Measurements from ENCODE around the gene GPR62.

Gene GPR62

GRCh38 chr3:51943451-51944391 lies 11.5 kb upstream of the GPR62 start:
- H3K36me3 ChIP-seq (replicated peaks), result peaks cover 6% of the 10 kb centered on the region
- no peaks in the 10 kb centered on the region for H3K27me3 ChIP-seq (ENCODE audit: low read depth)
- no peaks in the 10 kb centered on the region for H3K9me3 ChIP-seq
- in situ Hi-C loops (cut with MboI; ENCODE audit: low sequenced_read_pairs), result no loop called here
- H3K4me1 ChIP-seq, result peaks cover 10% of the 10 kb centered on the region
- no peak overlapping the region for H3K4me3 ChIP-seq
- peak in 1 of 2 experiments; percentile 6 for DNase-seq (ENCODE audit: low spot score in 2 of 2)

- H3K4me3 ChIP-seq, result no peak overlapping the region
- in situ Hi-C loops (cut with MboI; ENCODE audit: low sequenced_read_pairs), result no loop called here
- H3K36me3 ChIP-seq (replicated peaks), result no peaks in the 10 kb centered on the region
- peaks cover 10% of the 10 kb centered on the region for H3K4me1 ChIP-seq
- DNase-seq (ENCODE audit: low spot score in 2 of 2), result no peak
- no peaks in the 10 kb centered on the region for H3K27me3 ChIP-seq (ENCODE audit: low read depth)
- no peaks in the 10 kb centered on the region for H3K9me3 ChIP-seq
Measured at GRCh38 chr3:51944451-51945021, 10.6 kb upstream of the GPR62 start.

GRCh38 chr3:51945031-51945840 lies 9.9 kb upstream of the GPR62 start:
- H3K27me3 ChIP-seq (ENCODE audit: low read depth), result no peaks in the 10 kb centered on the region
- H3K4me1 ChIP-seq, result peaks cover 10% of the 10 kb centered on the region
- H3K36me3 ChIP-seq (replicated peaks), result no peaks in the 10 kb centered on the region
- in situ Hi-C loops (cut with MboI; ENCODE audit: low sequenced_read_pairs), result no loop called here
- H3K9me3 ChIP-seq, result no peaks in the 10 kb centered on the region
- DNase-seq (ENCODE audit: low spot score in 2 of 2), result no peak
- H3K4me3 ChIP-seq, result no peak overlapping the region

- Histone ChIP-seq H3K36me3 (replicated peaks) (no peaks in the 10 kb centered on the region), H3K4me1 (peaks cover 10% of the 10 kb centered on the region), H3K9me3 (no peaks in the 10 kb centered on the region), H3K27me3 (ENCODE audit: low read depth) (no peaks in the 10 kb centered on the region), H3K4me3 (no peak overlapping the region)
- in situ Hi-C loops (cut with MboI; ENCODE audit: low sequenced_read_pairs), result no loop called here
- DNase-seq (ENCODE audit: low spot score in 2 of 2), result no peak
Measured at GRCh38 chr3:51945926-51946705, 9.1 kb upstream of the GPR62 start.

GRCh38 chr3:51946796-51947195 lies 8.4 kb upstream of the GPR62 start:
- H3K27me3 ChIP-seq (ENCODE audit: low read depth), result no peaks in the 10 kb centered on the region

GRCh38 chr3:51947215-51947900 lies 7.8 kb upstream of the GPR62 start:
- Histone ChIP-seq H3K27me3 (ENCODE audit: low read depth) (no peaks in the 10 kb centered on the region), H3K36me3 (replicated peaks) (no peaks in the 10 kb centered on the region), H3K9me3 (no peaks in the 10 kb centered on the region), H3K4me3 (no peak overlapping the region), H3K4me1 (peaks cover 7% of the 10 kb centered on the region)
- DNase-seq (ENCODE audit: low spot score in 2 of 2), result no peak
- in situ Hi-C loops (cut with MboI; ENCODE audit: low sequenced_read_pairs), result no loop called here

More at GRCh38 chr3:51946796-51947195, 8.4 kb upstream of the GPR62 start:
- no peaks in the 10 kb centered on the region for H3K36me3 ChIP-seq (replicated peaks)
- no peak overlapping the region for H3K4me3 ChIP-seq
- no peaks in the 10 kb centered on the region for H3K9me3 ChIP-seq
- peaks cover 10% of the 10 kb centered on the region for H3K4me1 ChIP-seq
- no peak for DNase-seq (ENCODE audit: low spot score in 2 of 2)
- in situ Hi-C loops (cut with MboI; ENCODE audit: low sequenced_read_pairs), result no loop called here

GRCh38 chr3:51948016-51948580 lies 7.1 kb upstream of the GPR62 start:
- peaks cover under 1% of the 10 kb centered on the region; the same call in 1 of the 2 replicates for H3K4me1 ChIP-seq
- H3K9me3 ChIP-seq, result no peaks in the 10 kb centered on the region
- no peaks in the 10 kb centered on the region for H3K36me3 ChIP-seq (replicated peaks)
- no peak overlapping the region for H3K4me3 ChIP-seq
- H3K27me3 ChIP-seq (ENCODE audit: low read depth), result no peaks in the 10 kb centered on the region
- no peak for DNase-seq (ENCODE audit: low spot score in 2 of 2)
- in situ Hi-C loops (cut with MboI; ENCODE audit: low sequenced_read_pairs), result no loop called here

GRCh38 chr3:51949121-51949520 lies 6.1 kb upstream of the GPR62 start:
- in situ Hi-C loops (cut with MboI; ENCODE audit: low sequenced_read_pairs), result no loop called here
- no peak overlapping the region for H3K4me3 ChIP-seq
- no peaks in the 10 kb centered on the region for H3K9me3 ChIP-seq
- no peaks in the 10 kb centered on the region for H3K36me3 ChIP-seq (replicated peaks)
- H3K27me3 ChIP-seq (ENCODE audit: low read depth), result no peaks in the 10 kb centered on the region
- H3K4me1 ChIP-seq, result no peaks in the 10 kb centered on the region
- DNase-seq (ENCODE audit: low spot score in 2 of 2), result no peak

- no peaks in the 10 kb centered on the region for H3K4me1 ChIP-seq
- in situ Hi-C loops (cut with MboI; ENCODE audit: low sequenced_read_pairs), result no loop called here
Measured at GRCh38 chr3:51950899-51951298, 4.3 kb upstream of the GPR62 start.

GRCh38 chr3:51953445-51953844 lies 1.7 kb upstream of the GPR62 start:
- H3K27me3 ChIP-seq (ENCODE audit: low read depth), result no peaks in the 10 kb centered on the region
- in situ Hi-C loops (cut with MboI; ENCODE audit: low sequenced_read_pairs), result no loop called here
- no peak for DNase-seq (ENCODE audit: low spot score in 2 of 2)

More at GRCh38 chr3:51950899-51951298, 4.3 kb upstream of the GPR62 start:
- Histone ChIP-seq H3K4me3 (no peak overlapping the region), H3K9me3 (no peaks in the 10 kb centered on the region), H3K27me3 (ENCODE audit: low read depth) (no peaks in the 10 kb centered on the region), H3K36me3 (replicated peaks) (no peaks in the 10 kb centered on the region)
- DNase-seq (ENCODE audit: low spot score in 2 of 2), result no peak

GRCh38 chr3:51954105-51954504 lies 1.1 kb upstream of the GPR62 start:
- Histone ChIP-seq H3K27me3 (ENCODE audit: low read depth) (no peaks in the 10 kb centered on the region), H3K9me3 (no peaks in the 10 kb centered on the region), H3K36me3 (replicated peaks) (peaks cover 2% of the 10 kb centered on the region), H3K4me1 (no peaks in the 10 kb centered on the region), H3K4me3 (no peak overlapping the region)
- DNase-seq (ENCODE audit: low spot score in 2 of 2), result no peak
- in situ Hi-C loops (cut with MboI; ENCODE audit: low sequenced_read_pairs), result no loop called here

More at GRCh38 chr3:51953445-51953844, 1.7 kb upstream of the GPR62 start:
- Histone ChIP-seq H3K4me1 (no peaks in the 10 kb centered on the region), H3K4me3 (no peak overlapping the region), H3K36me3 (replicated peaks) (no peaks in the 10 kb centered on the region; the same call in none of the 2 replicates), H3K9me3 (no peaks in the 10 kb centered on the region)

GRCh38 chr3:51954713-51955112 lies 468 bp upstream of the GPR62 start:
- in situ Hi-C loops (cut with MboI; ENCODE audit: low sequenced_read_pairs), result no loop called here
- no peaks in the 10 kb centered on the region for H3K9me3 ChIP-seq
- H3K4me3 ChIP-seq, result no peak overlapping the region
- no peak for DNase-seq (ENCODE audit: low spot score in 2 of 2)
- H3K27me3 ChIP-seq (ENCODE audit: low read depth), result no peaks in the 10 kb centered on the region
- peaks cover 9% of the 10 kb centered on the region for H3K36me3 ChIP-seq (replicated peaks)
- H3K4me1 ChIP-seq, result no peaks in the 10 kb centered on the region
